Smooth muscle cell (in vitro differentiated cells): ENCODE data around the gene ZBTB7C. TPM values are rescaled to one million over a fixed set of nuclear protein-coding genes. Genes with fewer than 3 reads are reported as not detected.

Experiments used
- DNase-seq: peaks from one replicate; lab custom pipeline; 2025; ENCODE audit not compliant: unreplicated experiment; lab: John Stamatoyannopoulos, UW
- H2AFZ ChIP-seq: fragments of 200-600 bp; sonication (generic); 2 replicates; pipeline ENCODE4 v1.6.0; 2016; ENCODE audit warnings: antibody characterized with exemption, low read depth, mild to moderate bottlenecking
- H3F3A ChIP-seq: fragments of 200-600 bp; sonication (generic); 2 replicates; pipeline ENCODE4 v1.6.0; 2017; ENCODE audit warnings: antibody characterized with exemption, low read depth
- H3K27ac ChIP-seq: fragments of 200-600 bp; sonication (generic); 2 replicates; pipeline ENCODE4 v1.5.1; 2016; ENCODE audit warnings: low read depth, mild to moderate bottlenecking
- H3K27me3 ChIP-seq: fragments of 200-600 bp; sonication (generic); 2 replicates; pipeline ENCODE4 v1.6.1; 2016; ENCODE audit warnings: low read depth, mild to moderate bottlenecking
- H3K36me3 ChIP-seq: fragments of 200-600 bp; sonication (generic); 2 replicates; pipeline ENCODE4 v1.5.1; 2016; ENCODE audit warnings: low read depth
- H3K4me1 ChIP-seq: fragments of 200-600 bp; sonication (generic); 2 replicates; pipeline ENCODE4 v1.5.1; 2016; ENCODE audit warnings: low read depth
- H3K4me2 ChIP-seq: fragments of 200-600 bp; sonication (generic); 2 replicates; pipeline ENCODE4 v1.6.0; 2016; ENCODE audit warnings: mild to moderate bottlenecking
- H3K4me3 ChIP-seq: fragments of 200-600 bp; sonication (generic); 2 replicates; pipeline ENCODE4 v1.5.1; 2016; ENCODE audit warnings: mild to moderate bottlenecking
- H3K79me2 ChIP-seq: fragments of 200-600 bp; sonication (generic); 2 replicates; pipeline ENCODE4 v1.6.0; 2016; ENCODE audit warnings: low read depth, mild to moderate bottlenecking
- H3K9ac ChIP-seq: fragments of 200-600 bp; sonication (generic); 2 replicates; pipeline ENCODE4 v1.6.0; 2016; ENCODE audit warnings: low read depth
- H3K9me3 ChIP-seq: fragments of 200-600 bp; sonication (generic); replicated peaks from 2 replicates; pipeline ENCODE4 v1.5.1; 2016; ENCODE audit warnings: low read depth
- H4K20me1 ChIP-seq: fragments of 200-600 bp; sonication (generic); 2 replicates; pipeline ENCODE4 v1.6.0; 2016; ENCODE audit warnings: low read depth
- WGBS: methylation state at CpG from one replicate; pipeline ENCODE4 v1.1.7; 2016; ENCODE audit warnings: low lambda C conversion rate; 5-methylcytosine and 5-hydroxymethylcytosine counted together
- polyA plus RNA-seq: library from polyadenylated mRNA; unstranded; fragments of >200 nt; fragmentation: Nextera tagmentation; extraction: Ambion mirVana; gene quantifications from 2 replicates; pipeline ENCODE4 v1.2.1, GENCODE V29; 2016
- total RNA-seq: library from RNA; depleted of rRNA; stranded (reverse); fragments of >200 nt; gene quantifications from 2 replicates; pipeline ENCODE4 v1.2.3, GENCODE V29; 2014
- TF ChIP-seq, protein P1 (sequence below): fragments of 200-600 bp; sonication (generic); IDR thresholded peaks from 2 replicates; pipeline ENCODE4 v1.5.1; 2017; ENCODE audit warnings: borderline replicate concordance, mild to moderate bottlenecking, antibody characterized with exemption; ENCODE audit not compliant: insufficient read depth, poor library complexity, severe bottlenecking

ZBTB7C gene
- total and polyA plus RNA-seq, 2 experiments from 2014 or later: 0.48 to 0.63 TPM

DNA sequence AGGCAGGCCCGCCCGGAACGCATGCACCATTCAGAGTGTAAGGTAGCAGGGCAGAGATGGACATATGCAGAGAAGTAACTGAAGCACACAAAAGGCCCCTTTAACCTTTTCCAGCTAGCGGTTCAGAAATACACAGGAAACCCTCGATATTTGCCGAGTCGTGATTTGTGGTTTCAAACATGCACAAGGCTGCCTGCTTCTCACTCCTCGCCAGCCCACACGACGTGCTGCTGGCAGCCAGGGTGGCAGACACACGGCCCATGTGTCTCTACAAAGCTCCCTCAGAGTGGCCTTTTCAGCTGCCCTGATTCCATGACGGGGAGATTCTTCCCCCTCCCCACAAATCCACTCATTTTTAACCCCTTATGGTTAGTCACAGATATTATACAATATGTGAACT is 23.6 kb downstream of the ZBTB7C start:
- Histone ChIP-seq H3K9me3 (no peaks in the 10 kb centered on the region), H2AFZ (no peak overlapping the region), H3K79me2 (no peaks in the 10 kb centered on the region), H3F3A (no peaks in the 10 kb centered on the region), H4K20me1 (no peaks in the 10 kb centered on the region), H3K9ac (no peak overlapping the region), H3K4me3 (no peak overlapping the region), H3K4me1 (no peaks in the 10 kb centered on the region), H3K27ac (no peak overlapping the region), H3K4me2 (no peak overlapping the region), H3K36me3 (no peaks in the 10 kb centered on the region), H3K27me3 (peaks cover 19% of the 10 kb centered on the region)
- DNase-seq: no peak
- TF ChIP-seq, protein P1, sequence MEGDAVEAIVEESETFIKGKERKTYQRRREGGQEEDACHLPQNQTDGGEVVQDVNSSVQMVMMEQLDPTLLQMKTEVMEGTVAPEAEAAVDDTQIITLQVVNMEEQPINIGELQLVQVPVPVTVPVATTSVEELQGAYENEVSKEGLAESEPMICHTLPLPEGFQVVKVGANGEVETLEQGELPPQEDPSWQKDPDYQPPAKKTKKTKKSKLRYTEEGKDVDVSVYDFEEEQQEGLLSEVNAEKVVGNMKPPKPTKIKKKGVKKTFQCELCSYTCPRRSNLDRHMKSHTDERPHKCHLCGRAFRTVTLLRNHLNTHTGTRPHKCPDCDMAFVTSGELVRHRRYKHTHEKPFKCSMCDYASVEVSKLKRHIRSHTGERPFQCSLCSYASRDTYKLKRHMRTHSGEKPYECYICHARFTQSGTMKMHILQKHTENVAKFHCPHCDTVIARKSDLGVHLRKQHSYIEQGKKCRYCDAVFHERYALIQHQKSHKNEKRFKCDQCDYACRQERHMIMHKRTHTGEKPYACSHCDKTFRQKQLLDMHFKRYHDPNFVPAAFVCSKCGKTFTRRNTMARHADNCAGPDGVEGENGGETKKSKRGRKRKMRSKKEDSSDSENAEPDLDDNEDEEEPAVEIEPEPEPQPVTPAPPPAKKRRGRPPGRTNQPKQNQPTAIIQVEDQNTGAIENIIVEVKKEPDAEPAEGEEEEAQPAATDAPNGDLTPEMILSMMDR: no peak
- 63% methylated on average over 12 of the region's 12 CpGs for WGBS

DNA sequence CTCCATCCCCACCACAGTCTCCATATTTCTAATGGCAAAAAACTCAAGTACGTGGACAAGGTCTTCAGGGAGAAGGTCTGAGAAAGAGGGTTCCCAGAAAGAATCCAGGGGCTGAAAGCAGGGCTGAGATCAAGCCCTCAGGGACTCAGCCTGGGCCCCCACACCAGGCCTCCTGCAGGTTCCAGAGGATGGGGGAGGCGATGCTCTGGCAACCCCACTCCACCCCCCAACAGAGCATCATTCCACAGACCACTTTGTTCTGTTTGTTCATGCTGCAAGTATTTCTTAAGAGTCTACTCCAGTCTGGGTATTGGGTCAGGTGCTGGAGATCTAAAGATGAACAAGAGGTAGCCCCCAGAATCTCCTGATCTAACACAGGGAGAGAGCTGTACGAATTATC is 32.2 kb downstream of the ZBTB7C start:
- Histone ChIP-seq H4K20me1 (no peaks in the 10 kb centered on the region), H3K4me2 (no peak overlapping the region), H2AFZ (no peak overlapping the region), H3K27ac (no peak overlapping the region), H3F3A (no peaks in the 10 kb centered on the region), H3K9ac (no peak overlapping the region), H3K4me3 (no peak overlapping the region), H3K4me1 (no peaks in the 10 kb centered on the region), H3K79me2 (no peaks in the 10 kb centered on the region), H3K27me3 (peaks cover 13% of the 10 kb centered on the region), H3K9me3 (no peaks in the 10 kb centered on the region), H3K36me3 (no peaks in the 10 kb centered on the region)
- DNase-seq: no peak
- TF ChIP-seq, protein P1: no peak
- 92% methylated on average over 3 of the region's 3 CpGs for WGBS

DNA sequence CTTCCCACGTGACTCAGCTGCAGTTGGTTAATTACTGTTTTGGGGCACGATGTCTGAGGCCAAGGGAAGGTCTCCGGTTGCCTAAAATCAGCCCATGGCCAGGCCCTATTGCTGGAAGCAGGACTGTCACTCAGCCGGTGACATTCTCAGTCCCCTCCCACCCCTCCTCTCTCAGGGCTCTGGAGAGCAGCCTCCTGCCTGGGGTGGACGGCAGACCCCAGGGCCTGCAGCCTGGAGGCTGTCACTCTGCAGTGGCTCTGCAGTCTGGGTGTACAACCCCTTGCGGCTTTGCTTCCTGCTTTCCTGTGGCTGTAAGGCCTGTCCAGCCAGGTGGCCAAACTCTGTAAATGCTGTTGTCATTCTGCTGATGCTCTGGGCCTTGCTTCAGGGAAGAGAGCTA is 32.8 kb downstream of the ZBTB7C start:
- Histone ChIP-seq H2AFZ (no peak overlapping the region), H3K4me2 (no peak overlapping the region), H3K4me3 (no peak overlapping the region), H3K27ac (no peak overlapping the region), H3K36me3 (no peaks in the 10 kb centered on the region), H3F3A (no peaks in the 10 kb centered on the region), H3K4me1 (no peaks in the 10 kb centered on the region), H3K79me2 (no peaks in the 10 kb centered on the region), H3K9ac (no peak overlapping the region), H3K9me3 (no peaks in the 10 kb centered on the region), H4K20me1 (no peaks in the 10 kb centered on the region), H3K27me3 (peaks cover 8% of the 10 kb centered on the region)
- no peak for DNase-seq
- WGBS: 29% methylated on average over 6 of the region's 6 CpGs
- TF ChIP-seq, protein P1: no peak

DNA sequence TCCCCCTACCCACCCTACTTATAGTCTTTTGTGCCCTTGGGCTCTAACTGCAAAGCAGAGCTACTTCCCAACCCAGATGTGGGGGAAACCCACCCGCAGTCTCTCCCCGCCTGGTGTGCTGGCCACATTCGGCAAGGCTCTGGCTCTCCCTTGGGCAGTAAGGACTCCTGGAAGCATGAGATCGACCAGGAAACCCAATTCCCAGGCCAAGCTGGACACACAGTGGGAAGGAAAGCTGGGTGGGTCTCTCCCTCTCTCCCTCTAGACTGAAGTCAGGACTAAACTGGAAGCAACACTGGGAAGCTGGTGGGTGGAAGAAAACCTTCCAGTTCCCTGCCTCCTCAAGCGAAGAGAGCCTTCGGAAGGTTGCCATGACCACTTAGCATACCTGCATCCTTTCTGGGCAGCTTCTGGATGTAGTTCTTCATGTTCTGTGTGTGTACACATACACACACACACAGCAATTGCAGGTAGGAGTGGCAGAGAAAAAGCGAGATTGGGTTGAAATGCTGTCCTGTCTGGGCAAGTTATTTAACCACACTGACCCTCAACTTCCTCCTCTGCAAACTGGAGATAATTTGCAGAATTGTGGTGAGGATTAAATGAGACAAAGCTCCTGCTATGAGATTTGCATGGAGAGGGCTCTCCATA is 33.9 kb downstream of the ZBTB7C start:
- Histone ChIP-seq H2AFZ (no peak overlapping the region), H3K79me2 (no peaks in the 10 kb centered on the region), H3K27ac (no peak overlapping the region), H3K27me3 (no peaks in the 10 kb centered on the region), H3K4me3 (no peak overlapping the region), H3K4me1 (no peaks in the 10 kb centered on the region), H3K4me2 (no peak overlapping the region), H3F3A (no peaks in the 10 kb centered on the region), H3K36me3 (no peaks in the 10 kb centered on the region), H4K20me1 (no peaks in the 10 kb centered on the region), H3K9ac (no peak overlapping the region), H3K9me3 (no peaks in the 10 kb centered on the region)
- no peak for DNase-seq
- WGBS: 94% methylated on average over 7 of the region's 7 CpGs
- TF ChIP-seq, protein P1: no peak
